Measurements from ENCODE around the gene PELI2. TPM values are rescaled to one million over a fixed set of nuclear protein-coding genes. Genes with fewer than 3 reads are reported as not detected.

The PELI2 gene, protein sequence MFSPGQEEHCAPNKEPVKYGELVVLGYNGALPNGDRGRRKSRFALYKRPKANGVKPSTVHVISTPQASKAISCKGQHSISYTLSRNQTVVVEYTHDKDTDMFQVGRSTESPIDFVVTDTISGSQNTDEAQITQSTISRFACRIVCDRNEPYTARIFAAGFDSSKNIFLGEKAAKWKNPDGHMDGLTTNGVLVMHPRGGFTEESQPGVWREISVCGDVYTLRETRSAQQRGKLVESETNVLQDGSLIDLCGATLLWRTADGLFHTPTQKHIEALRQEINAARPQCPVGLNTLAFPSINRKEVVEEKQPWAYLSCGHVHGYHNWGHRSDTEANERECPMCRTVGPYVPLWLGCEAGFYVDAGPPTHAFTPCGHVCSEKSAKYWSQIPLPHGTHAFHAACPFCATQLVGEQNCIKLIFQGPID
- total RNA-seq, result 10 to 100 TPM in 1 of 4 donors, 1 to 10 TPM in 2, under 1 TPM in 1; 0.91 to 10.5 (median 3.9) TPM

GRCh38 chr14:56117765-56118610 lies at the start of gene PELI2:
Gene PELI2, plus strand, starts transcription at chr14:56118411. Its CDS starts 250 bp downstream, at chr14:56118661.
- 0 to 1% methylated on average over 13 to 23 of the region's 96 CpGs for WGBS, 2 donors
- no peaks in the 10 kb centered on the region for H3K27me3 ChIP-seq
- no peaks in the 10 kb centered on the region for H3K36me3 ChIP-seq
- H3K4me1 ChIP-seq, result peaks cover 0 to 49% (median 0%) of the 10 kb centered on the region in 3 donors
- H3K9me3 ChIP-seq, result no peaks in the 10 kb centered on the region
- TF ChIP-seq CTCF (IDR thresholded peaks at IDR 0.05) (peak in 2 of 6 experiments; percentile 28 to 35), POLR2A (IDR thresholded peaks at IDR 0.05) (peak in 2 of 4 donors; percentile 83 to 86)
- intact Hi-C loops (cut with DNase I), result no loop called here
- peak within 1 kb of the TSS; percentile 71 to 92 (median 80) for H3K4me3 ChIP-seq
- peak; percentile 34 for DNase-seq
- H3K27ac ChIP-seq, result peak within 1 kb of the TSS; percentile 88 to 95 (median 91)

DNA sequence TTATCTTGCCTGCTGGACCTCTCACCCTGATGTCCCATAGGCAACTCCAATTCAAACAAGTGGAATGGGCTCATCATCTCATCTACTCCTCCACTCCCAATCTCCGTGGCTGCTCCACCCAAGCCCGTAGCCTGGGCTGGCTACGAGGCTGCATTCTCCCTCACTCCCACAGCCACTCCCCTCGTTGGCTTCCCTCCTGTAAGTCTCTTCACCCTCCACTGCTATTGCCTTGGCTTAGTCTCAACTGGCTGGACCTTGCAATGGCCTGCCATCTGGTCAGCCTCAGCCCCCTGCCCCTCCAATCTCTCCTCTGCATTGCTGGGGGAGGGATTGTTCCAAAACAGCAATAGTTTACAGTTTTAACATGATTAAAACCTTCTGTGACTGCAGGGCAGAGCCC lies 44.4 kb upstream of the PELI2 start:
- intact Hi-C loops (cut with DNase I), result no loop called here
- TF ChIP-seq POLR2A (IDR thresholded peaks at IDR 0.05), result no peak
- no peak for TF ChIP-seq CTCF (IDR thresholded peaks at IDR 0.05)
- H3K4me1 ChIP-seq, result peaks cover 0 to 5% (median 0%) of the 10 kb centered on the region in 3 donors
- no peak overlapping the region for H3K27ac ChIP-seq
- no peaks in the 10 kb centered on the region for H3K27me3 ChIP-seq
- no peaks in the 10 kb centered on the region for H3K36me3 ChIP-seq
- no peak overlapping the region for H3K4me3 ChIP-seq
- H3K9me3 ChIP-seq, result no peaks in the 10 kb centered on the region
- WGBS, 2 donors, result 36 to 74% methylated on average over 4 of the region's 4 CpGs
- no peak for DNase-seq

- H3K9me3 ChIP-seq, result no peaks in the 10 kb centered on the region
- H3K27me3 ChIP-seq, result no peaks in the 10 kb centered on the region
- H3K4me3 ChIP-seq, result no peak overlapping the region
- H3K4me1 ChIP-seq, result peaks cover 0 to 5% (median 0%) of the 10 kb centered on the region in 3 donors
- no peak overlapping the region for H3K27ac ChIP-seq
- no peak for DNase-seq
- no peak for TF ChIP-seq CTCF (IDR thresholded peaks at IDR 0.05)
- TF ChIP-seq POLR2A (IDR thresholded peaks at IDR 0.05), result no peak
- intact Hi-C loops (cut with DNase I), result no loop called here
- H3K36me3 ChIP-seq, result no peaks in the 10 kb centered on the region
- WGBS, 2 donors, result 50 to 76% methylated on average over 2 of the region's 2 CpGs
Observed at GRCh38 chr14:56075301-56075700, 42.9 kb upstream of the PELI2 start.

DNA sequence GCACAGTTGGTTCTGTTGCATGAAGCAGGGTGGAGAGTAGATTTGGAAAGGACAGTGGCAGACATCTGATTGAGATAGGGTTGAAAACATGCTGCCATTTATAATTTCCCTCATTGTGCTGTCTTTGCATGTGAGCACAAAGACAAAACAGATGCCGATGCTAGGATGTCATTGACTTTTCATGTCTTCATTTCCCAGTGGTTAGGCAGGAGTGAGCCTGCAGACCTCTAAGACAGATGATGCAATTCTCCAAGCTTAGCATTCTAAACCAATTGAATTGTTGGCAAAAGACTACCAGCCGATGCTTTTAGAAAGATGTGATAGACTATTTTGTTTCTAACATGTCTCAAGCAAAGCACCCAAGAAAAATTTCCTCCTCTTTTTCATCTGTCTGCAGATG lies 37.1 kb upstream of the PELI2 start:
- TF ChIP-seq POLR2A (IDR thresholded peaks at IDR 0.05), result no peak
- no peak for TF ChIP-seq CTCF (IDR thresholded peaks at IDR 0.05)

More for the DNA sequence above, 37.1 kb upstream of the PELI2 start:
- Histone ChIP-seq H3K27ac (no peak overlapping the region), H3K27me3 (peaks cover 0 to 6% (median 0%) of the 10 kb centered on the region in 4 donors), H3K4me1 (no peaks in the 10 kb centered on the region), H3K4me3 (no peak overlapping the region), H3K9me3 (no peaks in the 10 kb centered on the region), H3K36me3 (no peaks in the 10 kb centered on the region)
- no peak for DNase-seq
- WGBS, 2 donors, result 43 to 60% methylated on average over 2 of the region's 2 CpGs
- intact Hi-C loops (cut with DNase I), result no loop called here
